ENCODE data around the gene MISP. TPM values are rescaled to one million over a fixed set of nuclear protein-coding genes. Genes with fewer than 3 reads are reported as not detected.

Gene MISP
- total and polyA plus RNA-seq, 7 donors = 0.08 to 0.13 (median 0.09) TPM; not detected in 4

GRCh38 chr19:800360-801029 lies 49.6 kb downstream of the MISP start:
- DNase-seq (peak in 1 of 2 donors; percentile 25), ATAC-seq (no peak)
- Histone ChIP-seq H3K27ac (peak overlapping the region; percentile 60), H3K27me3 (ENCODE audit: insufficient read depth in 3 of 3, low read length in 2 of 3) (no peaks in the 10 kb centered on the region), H3K4me1 (peaks cover 54% of the 10 kb centered on the region), H3K4me3 (peak overlapping the region; percentile 81), H3K36me3 (ENCODE audit: insufficient read depth in 1 of 2, low read depth in 1 of 2) (peaks cover 11 to 40% of the 10 kb centered on the region in 2 donors), H3K9me3 (no peaks in the 10 kb centered on the region)
- no peak for TF ChIP-seq CTCF (IDR thresholded peaks at IDR 0.05)
- intact Hi-C loops (cut with DNase I) = loop anchor here in 1 of 2 donors (5.0 kb wide), 1 partner anchor 228 kb away; the partner anchor contains the start of gene BSG
- 22 to 34% (median 23%) methylated on average over 17 of the region's 17 CpGs for WGBS, 3 donors

GRCh38 chr19:801030-801860 lies 50.3 kb downstream of the MISP start:
- 23 to 27% (median 23%) methylated on average over 24 to 29 of the region's 29 CpGs for WGBS, 3 donors
- DNase-seq = peak; percentile 63 to 77
- no peak for ATAC-seq
- Histone ChIP-seq H3K4me1 (peaks cover 46% of the 10 kb centered on the region), H3K27me3 (ENCODE audit: insufficient read depth in 3 of 3, low read length in 2 of 3) (no peaks in the 10 kb centered on the region), H3K27ac (peak overlapping the region; percentile 60), H3K4me3 (peak overlapping the region; percentile 81), H3K9me3 (no peaks in the 10 kb centered on the region), H3K36me3 (ENCODE audit: insufficient read depth in 1 of 2, low read depth in 1 of 2) (peaks cover 12 to 47% of the 10 kb centered on the region in 2 donors)
- intact Hi-C loops (cut with DNase I) = loop anchor here in 1 of 2 donors (5.0 kb wide), 1 partner anchor 229 kb away; the partner anchor contains the start of gene BSG
- TF ChIP-seq CTCF (IDR thresholded peaks at IDR 0.05) = no peak

- Histone ChIP-seq H3K4me1 (peaks cover 51% of the 10 kb centered on the region), H3K9me3 (no peaks in the 10 kb centered on the region), H3K27me3 (ENCODE audit: insufficient read depth in 3 of 3, low read length in 2 of 3) (no peaks in the 10 kb centered on the region), H3K27ac (peak overlapping the region; percentile 60), H3K4me3 (peak overlapping the region; percentile 81), H3K36me3 (ENCODE audit: insufficient read depth in 1 of 2, low read depth in 1 of 2) (peaks cover 15 to 55% of the 10 kb centered on the region in 2 donors)
- ATAC-seq = peak in 3 of 4 donors; percentile 13 to 18 (median 15)
- peak; percentile 62 to 72 for DNase-seq
- intact Hi-C loops (cut with DNase I) = loop anchor here in 1 of 2 donors (5.0 kb wide), 1 partner anchor 230 kb away; the partner anchor contains the start of gene BSG
- TF ChIP-seq CTCF (IDR thresholded peaks at IDR 0.05) = no peak
- WGBS, 3 donors = 11 to 23% (median 14%) methylated on average over 22 to 23 of the region's 23 CpGs
Observed at GRCh38 chr19:801861-802497, 51.1 kb downstream of the MISP start.

- Histone ChIP-seq H3K36me3 (ENCODE audit: insufficient read depth in 1 of 2, low read depth in 1 of 2) (peaks cover 15 to 61% of the 10 kb centered on the region in 2 donors), H3K4me1 (peaks cover 51% of the 10 kb centered on the region), H3K9me3 (no peaks in the 10 kb centered on the region), H3K4me3 (peak overlapping the region; percentile 81), H3K27ac (peak overlapping the region; percentile 60), H3K27me3 (ENCODE audit: insufficient read depth in 3 of 3, low read length in 2 of 3) (no peaks in the 10 kb centered on the region)
- 14 to 30% (median 15%) methylated on average over 27 to 28 of the region's 28 CpGs for WGBS, 3 donors
- ATAC-seq = peak in 1 of 4 donors; percentile 31
- peak in 1 of 2 donors; percentile 54 for DNase-seq
- intact Hi-C loops (cut with DNase I) = loop anchor here in 1 of 2 donors (5.0 kb wide), 1 partner anchor 230 kb away; the partner anchor contains the start of gene BSG
- no peak for TF ChIP-seq CTCF (IDR thresholded peaks at IDR 0.05)
Observed at GRCh38 chr19:802498-803098, 51.7 kb downstream of the MISP start.
